ENCODE data around the gene SLC38A10.

DNA sequence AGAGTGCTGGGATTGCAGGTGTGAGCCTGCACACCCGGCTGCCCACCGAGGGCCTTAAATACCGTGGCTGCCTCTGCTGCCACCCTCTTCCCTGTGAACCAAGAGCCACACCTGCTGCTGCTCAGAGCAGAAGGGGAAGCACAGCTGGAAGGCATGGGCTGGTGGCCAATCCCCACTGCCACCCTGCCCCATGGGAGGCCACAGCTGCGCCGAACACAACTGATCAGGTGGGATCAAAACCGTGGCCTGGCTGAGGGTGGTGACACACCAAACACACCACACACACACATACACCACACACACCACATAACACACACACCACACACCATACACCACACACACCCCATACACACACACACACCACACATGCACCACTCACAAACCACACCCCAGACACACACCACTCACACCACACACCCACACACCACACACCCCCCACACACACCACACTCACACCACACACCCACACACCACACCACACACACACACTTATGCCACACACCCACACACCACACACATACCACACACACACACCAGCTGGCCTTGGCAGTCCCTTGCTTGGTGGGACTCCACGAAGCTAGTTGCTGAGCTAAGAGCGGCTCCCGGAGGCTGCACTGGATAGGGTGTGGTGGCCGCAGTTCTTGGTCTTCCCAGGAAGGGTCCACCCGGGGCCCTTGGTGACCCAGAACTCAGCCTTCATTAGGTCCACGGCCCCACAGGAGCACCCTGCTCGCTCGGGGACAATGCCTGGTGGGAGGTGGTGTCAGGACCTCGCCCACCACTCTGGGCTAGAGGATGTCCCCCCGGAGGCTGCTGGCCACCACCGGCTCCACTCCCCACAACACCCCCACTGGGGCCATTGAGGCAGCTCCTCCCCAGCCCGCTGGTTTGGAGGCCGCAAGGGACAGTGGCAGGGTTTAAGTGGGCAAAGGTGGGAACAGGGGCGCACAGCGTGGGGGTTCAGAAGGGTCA, 87.2 kb downstream of the SLC38A10 start:
- TF ChIP-seq CTCF (conservative IDR thresholded peaks at IDR 0.05; ENCODE audit: low read length), result no peak
- no peak for TF ChIP-seq EZH2phosphoT487 (IDR thresholded peaks at IDR 0.05; ENCODE audit: borderline replicate concordance, low read depth, low read length)

All from OCI-LY7 (cell line).